ENCODE data around the gene MRPL55.

The MRPL55 gene

GRCh38 chr1:228058949-228059633 lies 50.0 kb downstream of the MRPL55 start:
- intact Hi-C loops (cut with DNase I; ENCODE audit: low total_unique reads): no loop called here
- peak in 1 of 2 donors; percentile 57 for DNase-seq
- Histone ChIP-seq H3K27me3 (peaks cover 3 to 64% of the 10 kb centered on the region in 2 donors), H3K36me3 (no peaks in the 10 kb centered on the region), H3K4me3 (no peak overlapping the region), H3K9me3 (no peaks in the 10 kb centered on the region), H3K27ac (no peak overlapping the region), H3K4me1 (peaks cover 0 to 23% (median 17%) of the 10 kb centered on the region in 4 donors)
- no peak for TF ChIP-seq CTCF (IDR thresholded peaks at IDR 0.05)

GRCh38 chr1:228058172-228058948 lies 50.7 kb downstream of the MRPL55 start:
- intact Hi-C loops (cut with DNase I; ENCODE audit: low total_unique reads): no loop called here
- peak in 1 of 2 donors; percentile 31 for DNase-seq
- Histone ChIP-seq H3K9me3 (no peaks in the 10 kb centered on the region), H3K4me3 (no peak overlapping the region), H3K4me1 (peaks cover 0 to 23% (median 17%) of the 10 kb centered on the region in 4 donors), H3K36me3 (no peaks in the 10 kb centered on the region), H3K27ac (no peak overlapping the region), H3K27me3 (peaks cover 3 to 64% of the 10 kb centered on the region in 2 donors)
- TF ChIP-seq CTCF (IDR thresholded peaks at IDR 0.05): no peak
